Upper lobe of left lung (tissue), 6 donors: ENCODE results near the gene CALY. TPM values are rescaled to one million over a fixed set of nuclear protein-coding genes. Genes with fewer than 3 reads are reported as not detected.
"Not testable (repeated sequence)": the region's sequence is repeated elsewhere in the genome, so short reads cannot be mapped to it uniquely, and the experiment has no call there.

Source experiments
- ATAC-seq, 2 donors: fragments of 200-7000 bp; cut with Tn5 transposase; one replicate each; pipeline ENCODE4 v1.9.1; 2022; ENCODE audit warnings: mild to moderate bottlenecking in 2 of 2, moderate library complexity in 2 of 2; ENCODE audit not compliant: low FRiP score in 2 of 2
- DNase-seq, 2 donors: peaks; one replicate each; pipeline ENCODE4 v3.0.0-alpha.2; 2019 to 2020
- H3K27ac ChIP-seq, 4 donors: fragments of 200-600 bp; sonication (generic); one replicate each; pipeline ENCODE4 v1.5.1; 2016 to 2019
- H3K27me3 ChIP-seq, 4 donors: fragments of 200-600 bp; sonication (generic); one replicate each; pipeline ENCODE4 v1.5.1; 2017 to 2019
- H3K36me3 ChIP-seq, 4 donors: fragments of 200-600 bp; sonication (generic); one replicate each; pipeline ENCODE4 v1.5.1; 2016 to 2019
- H3K4me1 ChIP-seq, 4 donors: fragments of 200-600 bp; sonication (generic); one replicate each; pipeline ENCODE4 v1.5.1; 2018 to 2019
- H3K4me3 ChIP-seq, 4 donors: fragments of 200-600 bp; sonication (generic); one replicate each; pipeline ENCODE4 v1.5.1; 2017 to 2019; ENCODE audit warnings: mild to moderate bottlenecking in 2 of 4, moderate library complexity in 1 of 4
- H3K9me3 ChIP-seq, 4 donors: fragments of 200-600 bp; sonication (generic); one replicate each; pipeline ENCODE4 v1.5.1; 2018 to 2019
- EP300 ChIP-seq, 4 donors: sonication (generic); formaldehyde crosslinking; IDR thresholded peaks; one replicate each; pipeline ENCODE4 v1.5.1; 2017; ENCODE audit warnings: antibody characterized with exemption in 4 of 4, control low read depth in 2 of 4
- POLR2A ChIP-seq, 4 donors: fragments of 450-650 bp; IDR thresholded peaks; one replicate each; pipeline ENCODE4 v1.5.1; 2016 to 2017; ENCODE audit warnings: antibody characterized with exemption in 4 of 4, mild to moderate bottlenecking in 2 of 4
- POLR2AphosphoS5 ChIP-seq, 2 donors: sonication (generic); formaldehyde crosslinking; IDR thresholded peaks; one replicate each; pipeline ENCODE4 v1.5.1; 2017; ENCODE audit warnings: antibody characterized with exemption in 2 of 2
- WGBS, 2 donors: methylation state at CpG; one replicate each; pipeline ENCODE4 v1.1.5; 2017 to 2018; 5-methylcytosine and 5-hydroxymethylcytosine counted together
- total RNA-seq, 6 donors: library from RNA; depleted of rRNA in 4 of 6; stranded (reverse); fragments of >200 nt in 4 of 6; gene quantifications; one replicate each; pipeline versions ENCODE4 v1.1.0 to v1.2.1, GENCODE V29; 2016 to 2021
- TF ChIP-seq, protein P1 (sequence below), 6 experiments: fragments of 450-650 bp in 4 of 6; fragments of 200-600 bp in 2 of 6; sonication (generic) in 2 of 6; IDR thresholded peaks; one replicate each; pipeline ENCODE4 v1.5.1; 2016 to 2019; ENCODE audit warnings: antibody characterized with exemption in 6 of 6
- donor health status: DM: no; HTN: no; CAD: no; lungs with moderate emphysema.
- donor health status: DM: no; HTN: yes; CAD: no; lungs with severe emphysema.

Gene CALY
- total RNA-seq, 6 donors from 2014 or later = 7.4 TPM; not detected in 5

DNA sequence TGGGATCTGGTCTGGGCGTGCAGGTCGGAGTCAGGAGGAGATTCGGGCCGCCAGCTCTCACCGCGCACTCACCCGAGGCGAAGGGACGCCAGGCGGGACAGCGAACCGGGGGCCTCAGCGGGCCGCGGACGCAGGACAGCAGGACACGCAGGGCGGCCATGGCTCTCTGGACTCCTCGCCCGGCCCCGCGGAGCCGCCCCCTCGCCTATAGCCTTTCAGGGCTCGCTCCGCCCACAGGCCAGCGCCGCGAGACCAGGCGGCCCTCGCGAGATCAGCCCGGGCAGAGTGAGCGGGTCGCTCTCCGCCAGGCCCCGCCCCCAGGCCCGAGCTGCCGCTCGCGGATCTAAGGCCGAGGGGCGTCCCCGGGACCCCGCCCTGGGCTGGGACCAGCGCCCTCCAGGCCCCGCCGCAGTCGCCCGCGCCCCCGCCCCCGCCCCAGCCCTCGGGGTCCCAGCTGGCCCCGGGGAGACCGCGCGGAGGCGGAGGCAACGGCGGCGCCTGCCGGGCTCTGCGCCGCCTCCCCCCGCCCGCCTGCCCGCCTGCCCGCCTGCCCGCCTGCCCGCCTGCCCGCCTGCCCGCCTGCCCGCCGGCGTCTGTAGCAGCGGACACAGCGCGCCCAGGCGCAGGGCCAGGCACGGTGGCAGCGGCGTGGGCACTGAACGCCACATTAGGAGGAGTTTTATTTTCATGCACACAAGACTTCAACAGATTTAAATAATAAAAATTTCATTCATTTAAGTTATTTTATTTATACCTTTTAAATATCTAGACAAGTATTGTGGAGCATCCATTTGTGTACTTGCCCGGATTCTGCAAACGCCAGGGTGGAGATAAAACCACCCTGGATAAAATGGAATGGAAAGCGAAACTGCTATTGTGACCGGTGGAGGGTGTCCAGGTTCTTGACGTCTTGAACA is 36.7 kb upstream of the CALY start, which contains the start of gene ECHS1:
ECHS1 (minus strand) TSS at position 181 of the 917 bp plus-strand sequence; CDS start at position 160, 21 bp downstream.
- ATAC-seq (peak; percentile 97 to 99), DNase-seq (peak; percentile 98 to 100)
- TF ChIP-seq EP300 (IDR thresholded peaks at IDR 0.05) (no peak), POLR2A (IDR thresholded peaks at IDR 0.05) (peak in 2 of 4 donors; percentile 51 to 82), POLR2AphosphoS5 (IDR thresholded peaks at IDR 0.05) (peak in 1 of 2 donors; percentile 36)
- TF ChIP-seq, protein P1, sequence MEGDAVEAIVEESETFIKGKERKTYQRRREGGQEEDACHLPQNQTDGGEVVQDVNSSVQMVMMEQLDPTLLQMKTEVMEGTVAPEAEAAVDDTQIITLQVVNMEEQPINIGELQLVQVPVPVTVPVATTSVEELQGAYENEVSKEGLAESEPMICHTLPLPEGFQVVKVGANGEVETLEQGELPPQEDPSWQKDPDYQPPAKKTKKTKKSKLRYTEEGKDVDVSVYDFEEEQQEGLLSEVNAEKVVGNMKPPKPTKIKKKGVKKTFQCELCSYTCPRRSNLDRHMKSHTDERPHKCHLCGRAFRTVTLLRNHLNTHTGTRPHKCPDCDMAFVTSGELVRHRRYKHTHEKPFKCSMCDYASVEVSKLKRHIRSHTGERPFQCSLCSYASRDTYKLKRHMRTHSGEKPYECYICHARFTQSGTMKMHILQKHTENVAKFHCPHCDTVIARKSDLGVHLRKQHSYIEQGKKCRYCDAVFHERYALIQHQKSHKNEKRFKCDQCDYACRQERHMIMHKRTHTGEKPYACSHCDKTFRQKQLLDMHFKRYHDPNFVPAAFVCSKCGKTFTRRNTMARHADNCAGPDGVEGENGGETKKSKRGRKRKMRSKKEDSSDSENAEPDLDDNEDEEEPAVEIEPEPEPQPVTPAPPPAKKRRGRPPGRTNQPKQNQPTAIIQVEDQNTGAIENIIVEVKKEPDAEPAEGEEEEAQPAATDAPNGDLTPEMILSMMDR (IDR thresholded peaks at IDR 0.05) = no peak
- Histone ChIP-seq H3K27me3 (no peaks in the 10 kb centered on the region), H3K9me3 (no peaks in the 10 kb centered on the region), H3K27ac (peak within 1 kb of the TSS; percentile 87 to 93 (median 90)), H3K36me3 (peaks cover 5 to 21% (median 19%) of the 10 kb centered on the region in 4 donors), H3K4me1 (peaks cover 22 to 34% (median 23%) of the 10 kb centered on the region in 4 donors), H3K4me3 (peak within 1 kb of the TSS; percentile 70 to 98 (median 88))
- WGBS, 2 donors = 0 to 1% methylated on average over 16 to 53 of the region's 89 CpGs

DNA sequence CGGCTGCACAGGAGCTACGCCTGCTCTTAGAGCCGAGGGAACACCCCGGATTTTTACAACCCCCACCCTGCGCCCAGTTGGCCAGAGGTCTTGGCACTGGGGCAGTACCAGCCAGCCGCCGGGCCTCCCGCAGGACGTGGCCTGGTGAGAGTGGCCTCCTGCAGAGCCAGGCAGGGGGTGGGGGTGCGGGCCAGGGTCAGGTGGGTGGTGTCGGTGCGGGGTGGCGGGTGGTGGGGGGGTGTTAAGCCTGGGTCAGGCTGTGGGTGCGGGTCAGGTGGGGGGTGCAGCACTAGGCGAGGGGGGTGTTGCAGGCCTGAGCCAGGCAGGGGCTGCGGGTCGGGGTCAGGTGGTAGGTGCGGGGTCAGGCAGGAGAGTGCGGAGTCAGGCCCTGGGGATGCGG is 35.8 kb upstream of the CALY start:
- H3K4me3 ChIP-seq = peak overlapping the region; percentile 70 to 98 (median 88)
- H3K27ac ChIP-seq = peak overlapping the region in 3 of 4 donors; percentile 27 to 93 (median 87)
- ATAC-seq (no peak), DNase-seq (no peak)
- TF ChIP-seq, protein P1 (IDR thresholded peaks at IDR 0.05) = no peak
- TF ChIP-seq EP300 (IDR thresholded peaks at IDR 0.05) = no peak
- no peak for TF ChIP-seq POLR2AphosphoS5 (IDR thresholded peaks at IDR 0.05)
- no peak for TF ChIP-seq POLR2A (IDR thresholded peaks at IDR 0.05)
- peaks cover 5 to 28% (median 24%) of the 10 kb centered on the region in 4 donors for H3K36me3 ChIP-seq
- peaks cover 15 to 25% (median 16%) of the 10 kb centered on the region in 4 donors for H3K4me1 ChIP-seq
- WGBS, 2 donors = 32 to 61% methylated on average over 12 to 16 of the region's 20 CpGs
- no peaks in the 10 kb centered on the region for H3K27me3 ChIP-seq
- H3K9me3 ChIP-seq = no peaks in the 10 kb centered on the region

DNA sequence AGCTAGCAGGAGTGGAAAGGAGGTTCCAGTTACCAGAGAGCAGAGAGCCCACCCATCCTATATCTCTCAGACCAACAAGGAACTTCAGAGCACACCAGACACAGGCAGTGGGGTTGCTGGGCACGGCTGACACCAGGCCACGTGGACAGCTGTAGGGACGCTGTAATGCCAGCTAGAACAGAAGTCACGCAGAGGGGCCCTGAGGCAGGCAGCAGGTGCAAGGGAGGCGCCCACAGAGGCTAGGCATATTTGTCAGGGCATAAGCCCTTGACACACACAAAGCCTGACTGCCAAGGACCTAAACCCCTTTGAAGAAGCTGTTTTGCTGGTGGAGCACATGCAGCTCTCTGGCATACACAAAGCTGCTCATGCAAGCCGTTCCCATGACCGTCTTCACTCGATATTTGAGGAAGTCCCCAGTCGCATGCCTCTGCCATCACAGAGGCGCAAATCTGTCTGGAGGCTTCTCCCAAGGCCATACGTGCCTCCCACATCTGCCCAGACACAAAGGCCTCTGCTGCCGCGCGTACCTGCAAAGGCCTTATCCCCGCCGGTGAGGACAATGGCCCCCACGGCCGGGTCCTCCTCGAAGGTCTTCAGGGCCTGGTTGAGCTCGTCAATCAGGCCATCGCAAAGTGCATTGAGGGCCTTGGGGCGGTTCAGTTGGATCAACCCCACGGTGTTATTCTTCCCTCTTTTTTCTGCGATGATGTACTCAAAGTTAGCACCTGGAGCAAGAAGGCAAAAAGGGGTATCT is 33.5 kb upstream of the CALY start:
- Histone ChIP-seq H3K9me3 (no peaks in the 10 kb centered on the region), H3K4me3 (no peak overlapping the region), H3K27ac (no peak overlapping the region), H3K36me3 (peaks cover 15 to 47% (median 41%) of the 10 kb centered on the region in 4 donors), H3K4me1 (peaks cover 15 to 23% (median 15%) of the 10 kb centered on the region in 4 donors), H3K27me3 (no peaks in the 10 kb centered on the region)
- no peak for ATAC-seq
- TF ChIP-seq POLR2A (IDR thresholded peaks at IDR 0.05) (no peak), EP300 (IDR thresholded peaks at IDR 0.05) (no peak), POLR2AphosphoS5 (IDR thresholded peaks at IDR 0.05) (no peak)
- TF ChIP-seq, protein P1 (IDR thresholded peaks at IDR 0.05) = no peak
- peak in 1 of 2 donors; percentile 59 for DNase-seq
- 93% methylated on average over 12 to 24 of the region's 24 CpGs for WGBS, 2 donors

DNA sequence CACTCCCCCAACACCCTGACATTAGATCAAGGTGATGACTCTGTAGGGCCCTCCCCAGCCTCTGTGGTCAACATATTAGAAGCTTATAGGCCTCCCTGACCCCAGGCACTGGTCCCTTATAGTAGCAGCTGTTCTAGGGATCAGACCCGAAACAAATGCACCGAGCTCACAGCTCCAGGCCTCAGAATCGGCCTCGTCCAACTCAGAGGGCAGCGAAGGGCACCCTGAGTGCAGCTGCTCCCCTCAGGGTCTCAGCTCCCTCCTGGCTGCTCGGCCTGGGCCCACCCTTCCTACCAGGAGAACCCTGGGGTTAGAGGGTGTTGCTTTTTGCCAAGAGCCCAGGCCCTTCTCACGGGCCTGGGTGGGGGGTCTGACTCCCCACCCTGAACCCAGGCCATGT is 31.5 kb upstream of the CALY start:
- Histone ChIP-seq H3K4me3 (no peak overlapping the region), H3K36me3 (peaks cover 15 to 65% (median 57%) of the 10 kb centered on the region in 4 donors), H3K4me1 (peaks cover 8 to 14% (median 9%) of the 10 kb centered on the region in 4 donors), H3K9me3 (no peaks in the 10 kb centered on the region), H3K27ac (no peak overlapping the region), H3K27me3 (no peaks in the 10 kb centered on the region)
- no peak for TF ChIP-seq POLR2AphosphoS5 (IDR thresholded peaks at IDR 0.05)
- TF ChIP-seq, protein P1 (IDR thresholded peaks at IDR 0.05) = no peak
- no peak for TF ChIP-seq EP300 (IDR thresholded peaks at IDR 0.05)
- TF ChIP-seq POLR2A (IDR thresholded peaks at IDR 0.05) = no peak
- ATAC-seq (no peak), DNase-seq (no peak)
- 90% methylated on average over 7 of the region's 7 CpGs; no CpG with 5 or more reads in 1 of the 2 donors for WGBS, 2 donors

DNA sequence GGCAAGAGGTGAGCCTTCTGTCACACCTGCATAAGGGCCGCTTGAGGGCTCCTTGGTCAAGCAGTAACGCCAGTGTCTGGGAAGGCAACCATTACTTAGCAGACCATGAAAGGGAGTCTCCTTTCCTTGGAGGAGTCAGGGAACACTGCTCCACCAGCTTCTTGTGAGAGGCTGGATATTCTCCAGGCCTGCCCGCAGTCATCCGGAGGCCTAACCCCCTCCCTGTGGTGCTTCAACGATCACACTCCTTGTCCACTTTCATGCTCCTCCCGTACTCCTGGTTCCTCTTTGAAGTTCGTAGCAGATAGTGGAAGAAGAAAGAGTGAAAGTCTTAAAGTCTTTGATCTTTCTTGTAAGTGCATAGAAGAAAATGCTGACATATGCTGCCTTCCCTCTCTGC is 30.8 kb upstream of the CALY start:
- DNase-seq, ATAC-seq, H3K4me3 ChIP-seq, H3K9me3 ChIP-seq, H3K27me3 ChIP-seq, H3K4me1 ChIP-seq, H3K27ac ChIP-seq: not testable (repeated sequence)
- peaks cover 19 to 72% (median 61%) of the 10 kb centered on the region in 4 donors for H3K36me3 ChIP-seq
- WGBS, 2 donors = 88% methylated on average over 2 of the region's 7 CpGs; no CpG with 5 or more reads in 1 of the 2 donors
